ENCODE measurements around the gene PRKCA.

The PRKCA gene

GRCh38 chr17:66582373-66583111 is 280.1 kb downstream of the PRKCA start:
- no peak for DNase-seq (ENCODE audit: low spot score)
- TF ChIP-seq, protein P1, sequence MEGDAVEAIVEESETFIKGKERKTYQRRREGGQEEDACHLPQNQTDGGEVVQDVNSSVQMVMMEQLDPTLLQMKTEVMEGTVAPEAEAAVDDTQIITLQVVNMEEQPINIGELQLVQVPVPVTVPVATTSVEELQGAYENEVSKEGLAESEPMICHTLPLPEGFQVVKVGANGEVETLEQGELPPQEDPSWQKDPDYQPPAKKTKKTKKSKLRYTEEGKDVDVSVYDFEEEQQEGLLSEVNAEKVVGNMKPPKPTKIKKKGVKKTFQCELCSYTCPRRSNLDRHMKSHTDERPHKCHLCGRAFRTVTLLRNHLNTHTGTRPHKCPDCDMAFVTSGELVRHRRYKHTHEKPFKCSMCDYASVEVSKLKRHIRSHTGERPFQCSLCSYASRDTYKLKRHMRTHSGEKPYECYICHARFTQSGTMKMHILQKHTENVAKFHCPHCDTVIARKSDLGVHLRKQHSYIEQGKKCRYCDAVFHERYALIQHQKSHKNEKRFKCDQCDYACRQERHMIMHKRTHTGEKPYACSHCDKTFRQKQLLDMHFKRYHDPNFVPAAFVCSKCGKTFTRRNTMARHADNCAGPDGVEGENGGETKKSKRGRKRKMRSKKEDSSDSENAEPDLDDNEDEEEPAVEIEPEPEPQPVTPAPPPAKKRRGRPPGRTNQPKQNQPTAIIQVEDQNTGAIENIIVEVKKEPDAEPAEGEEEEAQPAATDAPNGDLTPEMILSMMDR (IDR thresholded peaks at IDR 0.05; ENCODE audit: extremely low read depth, missing control alignments): no peak

DNA sequence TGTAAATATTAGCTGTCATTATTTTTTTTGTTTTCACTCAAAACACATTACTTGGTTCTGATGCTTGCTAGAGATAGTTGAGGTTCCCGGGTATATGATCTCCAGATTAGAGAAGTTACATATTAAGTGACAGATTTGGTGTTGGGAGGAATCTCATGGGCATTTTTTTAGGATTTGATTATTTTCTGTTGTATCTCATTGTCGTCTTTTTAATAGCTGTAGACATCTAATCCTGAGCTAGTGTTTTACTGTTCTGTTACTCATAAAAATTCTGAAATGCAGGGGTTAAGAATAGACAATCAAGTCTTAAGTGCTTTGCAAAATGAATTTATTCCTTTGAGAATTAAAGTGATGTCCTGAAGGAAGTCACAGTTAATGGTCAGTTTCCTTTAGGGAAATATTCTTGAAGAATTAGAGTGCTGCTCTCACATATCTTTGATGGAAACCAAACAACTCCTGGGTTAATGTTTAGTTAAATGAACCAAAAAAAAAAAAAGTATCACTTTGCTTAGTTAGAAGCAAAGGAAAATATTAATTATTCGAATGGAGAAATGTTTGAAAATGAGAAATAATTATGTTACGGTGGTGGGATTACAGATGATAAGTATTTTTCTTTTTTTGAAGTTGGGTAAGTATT is 280.8 kb downstream of the PRKCA start:
- TF ChIP-seq, protein P1 (IDR thresholded peaks at IDR 0.05; ENCODE audit: extremely low read depth, missing control alignments): no peak
- no peak for DNase-seq (ENCODE audit: low spot score)

DNA sequence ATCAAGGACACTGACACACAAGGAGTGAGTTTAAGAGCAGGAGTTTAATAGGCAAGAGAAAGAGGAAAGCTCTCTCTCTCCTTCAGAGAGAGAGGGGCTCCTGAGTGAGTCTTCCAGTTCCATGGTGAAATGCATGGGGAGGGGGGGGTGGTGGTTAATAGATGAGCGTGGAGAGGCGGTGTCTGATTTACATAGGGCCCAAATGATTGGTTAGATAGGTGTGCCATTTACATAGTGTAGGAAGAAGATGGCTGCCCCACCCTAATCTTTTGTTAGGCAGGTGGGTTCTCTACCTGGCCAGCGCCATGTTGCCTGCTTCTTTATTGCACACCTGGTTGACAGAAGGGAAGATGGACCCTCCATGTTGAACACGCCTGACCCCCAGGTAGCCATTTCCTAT is 282.5 kb downstream of the PRKCA start:
- no peak for DNase-seq (ENCODE audit: low spot score)
- TF ChIP-seq, protein P1 (IDR thresholded peaks at IDR 0.05; ENCODE audit: extremely low read depth, missing control alignments): no peak

DNA sequence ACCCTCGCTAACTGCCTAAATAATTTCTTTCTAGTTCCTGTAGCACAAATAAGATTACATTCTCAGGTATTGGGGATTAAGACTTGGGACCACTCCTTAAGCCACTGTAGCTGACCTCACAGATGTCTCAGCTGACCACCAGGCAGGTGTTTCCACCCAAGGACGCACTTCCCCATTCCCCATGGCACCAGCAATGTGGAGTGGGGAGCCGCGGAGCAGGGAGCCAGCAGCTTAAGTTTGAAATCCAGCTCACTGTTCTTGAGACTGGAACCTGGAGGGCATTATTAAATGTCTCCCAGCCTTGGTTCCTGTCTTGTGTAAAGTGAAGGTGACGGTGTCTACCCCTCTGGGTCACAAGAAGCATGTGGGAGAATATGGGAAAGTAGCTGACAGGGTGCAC is 283.1 kb downstream of the PRKCA start:
- TF ChIP-seq, protein P1 (IDR thresholded peaks at IDR 0.05; ENCODE audit: extremely low read depth, missing control alignments): no peak

GRCh38 chr17:66589892-66590291 is 287.5 kb downstream of the PRKCA start:
- no peak for DNase-seq (ENCODE audit: low spot score)
- TF ChIP-seq, protein P1 (IDR thresholded peaks at IDR 0.05; ENCODE audit: extremely low read depth, missing control alignments): no peak

More for the DNA sequence above, 283.1 kb downstream of the PRKCA start:
- no peak for DNase-seq (ENCODE audit: low spot score)

DNA sequence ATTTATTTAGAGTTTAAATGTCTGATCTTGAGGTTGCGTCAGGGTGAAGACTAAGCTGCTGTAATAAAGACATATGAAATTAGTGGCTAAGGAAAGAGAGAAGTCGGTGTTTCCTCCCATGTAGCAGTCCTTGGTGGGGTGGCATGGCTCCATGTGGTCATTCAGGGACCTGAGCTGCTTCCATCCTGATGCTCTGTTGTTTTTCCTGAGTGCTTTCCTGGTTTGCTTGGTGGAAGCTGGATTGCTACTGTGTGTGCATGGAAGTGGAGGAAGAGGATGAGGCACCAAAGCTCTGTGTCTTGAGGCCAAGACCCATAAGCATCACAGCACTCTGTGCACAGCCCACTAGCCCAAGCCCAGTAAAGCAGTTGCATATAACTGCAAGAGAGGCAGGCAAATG is 290.7 kb downstream of the PRKCA start:
- DNase-seq (ENCODE audit: low spot score): no peak
- TF ChIP-seq, protein P1 (IDR thresholded peaks at IDR 0.05; ENCODE audit: extremely low read depth, missing control alignments): no peak

DNA sequence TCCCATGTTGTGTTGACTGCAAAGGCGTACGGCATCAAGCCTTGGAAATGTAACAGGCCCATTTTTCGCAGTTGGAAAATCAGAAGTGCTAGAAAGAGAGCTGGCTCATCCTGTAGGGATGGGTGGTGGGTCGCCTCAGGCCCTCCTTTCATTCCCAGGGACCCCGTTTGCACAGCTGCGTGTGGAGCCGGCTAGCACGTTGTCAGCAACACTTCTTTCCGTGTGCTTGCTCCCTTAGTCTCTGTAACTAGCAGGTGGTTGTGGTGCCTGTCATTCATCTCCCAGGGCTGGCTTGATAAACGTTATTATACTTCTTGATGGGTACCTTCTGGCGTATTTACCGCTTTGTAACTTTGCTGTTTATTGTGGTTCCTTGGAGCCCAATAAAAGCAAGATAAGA is 293.5 kb downstream of the PRKCA start:
- no peak for DNase-seq (ENCODE audit: low spot score)
- TF ChIP-seq, protein P1 (IDR thresholded peaks at IDR 0.05; ENCODE audit: extremely low read depth, missing control alignments): no peak

Measured in GM20000 (cell line).